ENCODE data around the gene ZNF784. TPM values are rescaled to one million over a fixed set of nuclear protein-coding genes. Genes with fewer than 3 reads are reported as not detected.

The ZNF784 gene
- total and polyA plus RNA-seq, 2 experiments from 2014 or later, result 5.5 to 7.2 TPM

DNA sequence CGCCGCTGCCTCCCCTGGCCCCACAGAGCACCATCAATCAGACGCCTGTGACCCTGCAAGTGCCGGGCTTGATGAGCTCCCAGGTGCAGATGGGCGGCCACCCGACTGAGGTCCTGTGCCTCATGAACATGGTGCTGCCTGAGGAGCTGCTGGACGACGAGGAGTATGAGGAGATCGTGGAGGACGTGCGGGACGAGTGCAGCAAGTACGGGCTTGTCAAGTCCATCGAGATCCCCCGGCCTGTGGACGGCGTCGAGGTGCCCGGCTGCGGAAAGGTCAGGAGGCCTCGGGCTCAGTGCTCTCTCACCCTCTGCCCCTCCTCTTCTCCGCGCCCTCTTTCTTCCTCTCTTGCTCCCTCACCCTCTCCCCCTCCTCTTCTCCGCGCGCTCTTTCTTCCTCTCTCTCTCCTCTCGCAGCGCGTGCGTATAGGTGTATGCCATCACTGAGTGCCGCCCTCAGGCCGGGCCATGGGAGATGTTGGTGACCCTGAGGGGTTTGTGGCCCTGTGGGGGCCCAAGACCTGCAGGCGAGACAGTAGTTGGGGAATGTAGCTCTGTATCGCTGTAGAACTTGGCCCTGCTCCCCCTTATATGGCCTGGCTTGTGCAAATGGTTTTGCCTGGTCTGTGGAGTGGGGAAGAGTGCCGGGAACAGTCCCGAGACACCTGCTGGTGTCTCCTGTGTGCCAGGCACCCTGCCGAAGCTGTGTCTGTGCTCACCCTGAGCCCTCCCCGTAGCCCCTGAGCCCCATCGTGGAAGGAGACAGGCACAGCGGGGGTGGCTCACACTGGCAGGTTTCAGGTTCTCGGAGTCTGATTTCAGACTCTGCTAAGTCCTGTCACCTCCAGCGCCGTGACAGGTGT lies 45.3 kb upstream of the ZNF784 start:
- H3K27me3 ChIP-seq, result no peaks in the 10 kb centered on the region
- no peaks in the 10 kb centered on the region for H3K9me2 ChIP-seq (replicated peaks; ENCODE audit: insufficient read depth)
- peaks cover 76% of the 10 kb centered on the region for H4K20me1 ChIP-seq (ENCODE audit: insufficient read depth, poor library complexity, severe bottlenecking)
- TF ChIP-seq EZH2phosphoT487 (IDR thresholded peaks at IDR 0.05; ENCODE audit: low read depth, severe bottlenecking, unreplicated experiment) (no peak), EZH2 (IDR thresholded peaks at IDR 0.05; ENCODE audit: borderline replicate concordance) (no peak)
- TF ChIP-seq, protein P1, sequence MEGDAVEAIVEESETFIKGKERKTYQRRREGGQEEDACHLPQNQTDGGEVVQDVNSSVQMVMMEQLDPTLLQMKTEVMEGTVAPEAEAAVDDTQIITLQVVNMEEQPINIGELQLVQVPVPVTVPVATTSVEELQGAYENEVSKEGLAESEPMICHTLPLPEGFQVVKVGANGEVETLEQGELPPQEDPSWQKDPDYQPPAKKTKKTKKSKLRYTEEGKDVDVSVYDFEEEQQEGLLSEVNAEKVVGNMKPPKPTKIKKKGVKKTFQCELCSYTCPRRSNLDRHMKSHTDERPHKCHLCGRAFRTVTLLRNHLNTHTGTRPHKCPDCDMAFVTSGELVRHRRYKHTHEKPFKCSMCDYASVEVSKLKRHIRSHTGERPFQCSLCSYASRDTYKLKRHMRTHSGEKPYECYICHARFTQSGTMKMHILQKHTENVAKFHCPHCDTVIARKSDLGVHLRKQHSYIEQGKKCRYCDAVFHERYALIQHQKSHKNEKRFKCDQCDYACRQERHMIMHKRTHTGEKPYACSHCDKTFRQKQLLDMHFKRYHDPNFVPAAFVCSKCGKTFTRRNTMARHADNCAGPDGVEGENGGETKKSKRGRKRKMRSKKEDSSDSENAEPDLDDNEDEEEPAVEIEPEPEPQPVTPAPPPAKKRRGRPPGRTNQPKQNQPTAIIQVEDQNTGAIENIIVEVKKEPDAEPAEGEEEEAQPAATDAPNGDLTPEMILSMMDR (IDR thresholded peaks at IDR 0.05; ENCODE audit: poor library complexity), result no peak
- H2AFZ ChIP-seq, result no peak overlapping the region
- no peaks in the 10 kb centered on the region for H3K9me3 ChIP-seq (ENCODE audit: low read depth)
- 90% methylated on average over 33 of the region's 43 CpGs for WGBS (ENCODE audit: low lambda C conversion rate, missing lambda C conversion rate)
- H3K79me2 ChIP-seq, result peaks cover 83% of the 10 kb centered on the region
- H3K4me1 ChIP-seq (ENCODE audit: insufficient read depth), result peaks cover 19% of the 10 kb centered on the region
- H3K4me2 ChIP-seq, result no peak overlapping the region
- H3K27ac ChIP-seq, result no peak overlapping the region
- no peak overlapping the region for H3K4me3 ChIP-seq
- DNase-seq (ENCODE audit: low spot score), result no peak
- no peaks in the 10 kb centered on the region for H3K36me3 ChIP-seq (replicated peaks; ENCODE audit: insufficient read depth, low read depth)

DNA sequence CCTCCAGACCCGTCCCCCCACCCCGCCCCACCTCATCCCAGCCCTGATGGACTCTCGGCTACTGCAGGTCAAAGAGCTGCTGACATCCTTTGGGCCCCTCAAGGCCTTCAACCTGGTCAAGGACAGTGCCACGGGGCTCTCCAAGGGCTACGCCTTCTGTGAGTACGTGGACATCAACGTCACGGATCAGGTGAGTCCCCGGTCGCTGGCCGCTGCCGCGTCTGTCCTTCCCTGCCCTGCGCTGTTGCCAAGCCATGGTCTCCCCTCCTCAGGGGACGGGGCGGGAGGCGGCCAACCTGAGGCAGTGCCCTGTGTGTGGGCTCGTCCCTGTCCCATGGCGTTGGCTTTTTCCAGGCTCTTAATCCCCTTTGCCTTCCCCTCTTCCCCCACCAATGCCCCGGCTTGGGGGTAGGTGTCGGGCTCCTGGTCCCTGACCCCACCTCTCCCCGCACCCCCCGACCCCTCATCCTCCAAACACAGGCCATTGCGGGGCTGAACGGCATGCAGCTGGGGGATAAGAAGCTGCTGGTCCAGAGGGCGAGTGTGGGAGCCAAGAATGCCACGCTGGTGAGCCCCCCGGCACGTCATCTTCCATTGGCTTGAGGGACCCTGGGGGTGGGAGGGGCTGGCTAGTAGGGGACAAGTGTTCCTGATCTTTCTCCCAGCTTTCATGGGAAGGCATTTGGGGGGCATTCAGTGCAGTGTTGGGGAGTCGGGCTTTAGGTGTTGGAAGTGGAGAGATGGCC lies 44.4 kb upstream of the ZNF784 start:
- Histone ChIP-seq H3K4me2 (peak overlapping the region; percentile 66), H2AFZ (no peak overlapping the region), H3K79me2 (peaks cover 86% of the 10 kb centered on the region), H3K9me2 (replicated peaks; ENCODE audit: insufficient read depth) (no peaks in the 10 kb centered on the region), H3K4me1 (ENCODE audit: insufficient read depth) (peaks cover 15% of the 10 kb centered on the region), H3K27me3 (no peaks in the 10 kb centered on the region), H4K20me1 (ENCODE audit: insufficient read depth, poor library complexity, severe bottlenecking) (peaks cover 82% of the 10 kb centered on the region), H3K4me3 (no peak overlapping the region), H3K36me3 (replicated peaks; ENCODE audit: insufficient read depth, low read depth) (no peaks in the 10 kb centered on the region), H3K9me3 (ENCODE audit: low read depth) (no peaks in the 10 kb centered on the region), H3K27ac (peak overlapping the region; percentile 75)
- 97% methylated on average over 27 of the region's 30 CpGs for whole genome bisulfite sequencing (ENCODE audit: low lambda C conversion rate, missing lambda C conversion rate)
- TF ChIP-seq, protein P1 (IDR thresholded peaks at IDR 0.05; ENCODE audit: poor library complexity), result no peak
- TF ChIP-seq EZH2 (IDR thresholded peaks at IDR 0.05; ENCODE audit: borderline replicate concordance) (no peak), EZH2phosphoT487 (IDR thresholded peaks at IDR 0.05; ENCODE audit: low read depth, severe bottlenecking, unreplicated experiment) (no peak)
- no peak for DNase-seq (ENCODE audit: low spot score)

DNA sequence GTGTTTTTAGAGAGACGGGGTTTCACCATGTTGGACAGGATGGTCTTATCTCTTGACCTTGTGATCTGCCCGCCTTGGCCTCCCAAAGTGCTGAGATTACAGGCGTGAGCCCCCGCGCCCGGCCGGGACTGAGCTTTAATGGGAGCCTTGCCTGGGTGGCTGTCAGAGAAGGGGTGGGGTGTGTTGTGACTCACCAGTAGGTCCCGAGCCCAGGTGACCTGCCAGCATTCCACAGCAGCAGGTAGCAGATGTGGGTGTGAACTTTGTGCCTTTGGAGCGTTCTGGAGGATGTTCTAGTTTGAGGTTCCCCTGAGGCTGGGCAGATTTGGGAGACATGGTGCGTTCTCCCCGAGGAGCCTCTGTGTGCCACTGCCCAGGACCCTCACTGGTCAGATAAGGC lies 43.6 kb upstream of the ZNF784 start:
- TF ChIP-seq EZH2 (IDR thresholded peaks at IDR 0.05; ENCODE audit: borderline replicate concordance), result no peak
- TF ChIP-seq, protein P1 (IDR thresholded peaks at IDR 0.05; ENCODE audit: poor library complexity), result no peak
- no peak for TF ChIP-seq EZH2phosphoT487 (IDR thresholded peaks at IDR 0.05; ENCODE audit: low read depth, severe bottlenecking, unreplicated experiment)
- peak; percentile 81 for DNase-seq (ENCODE audit: low spot score)
- no peaks in the 10 kb centered on the region for H3K36me3 ChIP-seq (replicated peaks; ENCODE audit: insufficient read depth, low read depth)
- H3K79me2 ChIP-seq, result peaks cover 86% of the 10 kb centered on the region
- 72% methylated on average over 11 of the region's 11 CpGs for WGBS (ENCODE audit: low lambda C conversion rate, missing lambda C conversion rate)
- H3K27me3 ChIP-seq, result no peaks in the 10 kb centered on the region
- H3K4me2 ChIP-seq, result peak overlapping the region; percentile 66
- no peaks in the 10 kb centered on the region for H3K9me2 ChIP-seq (replicated peaks; ENCODE audit: insufficient read depth)
- H3K9me3 ChIP-seq (ENCODE audit: low read depth), result no peaks in the 10 kb centered on the region
- peaks cover 15% of the 10 kb centered on the region for H3K4me1 ChIP-seq (ENCODE audit: insufficient read depth)
- peak overlapping the region; percentile 75 for H3K27ac ChIP-seq
- H2AFZ ChIP-seq, result no peak overlapping the region
- peaks cover 82% of the 10 kb centered on the region for H4K20me1 ChIP-seq (ENCODE audit: insufficient read depth, poor library complexity, severe bottlenecking)
- H3K4me3 ChIP-seq, result no peak overlapping the region
